Measurements from ENCODE around the gene RASGRF2. TPM values are rescaled to one million over a fixed set of nuclear protein-coding genes. Genes with fewer than 3 reads are reported as not detected.
"Not testable (repeated sequence)": the region's sequence is repeated elsewhere in the genome, so short reads cannot be mapped to it uniquely, and the experiment has no call there.

The RASGRF2 gene
- total RNA-seq, 2 donors from 2014 or later, result 6.9 to 13.9 TPM

GRCh38 chr5:81252904-81253303, 292.7 kb downstream of the RASGRF2 start:
- no peak for ATAC-seq (ENCODE audit: insufficient number of reproducible peaks, low FRiP score, low read depth)
- no peak overlapping the region for H3K27ac ChIP-seq

DNA sequence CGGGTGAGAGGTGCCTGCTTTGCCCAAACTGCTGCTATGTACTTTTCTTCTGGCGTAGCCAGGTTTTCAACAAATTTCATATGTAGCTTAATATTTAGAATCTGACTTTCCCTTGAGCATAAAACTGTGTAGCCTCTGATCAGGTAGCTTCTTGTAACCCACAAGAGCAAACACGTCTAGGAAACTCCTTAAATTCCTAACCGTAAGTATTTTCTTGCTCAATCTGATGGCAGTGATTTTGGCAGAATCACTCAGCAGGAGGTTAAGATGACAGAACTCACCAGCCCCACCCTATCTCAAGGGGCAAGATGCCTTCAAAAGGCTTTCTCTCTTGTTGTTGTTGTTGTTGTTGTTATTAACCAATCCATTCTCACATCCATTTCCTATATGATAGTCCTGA, 293.7 kb downstream of the RASGRF2 start:
- TF ChIP-seq, protein P1, sequence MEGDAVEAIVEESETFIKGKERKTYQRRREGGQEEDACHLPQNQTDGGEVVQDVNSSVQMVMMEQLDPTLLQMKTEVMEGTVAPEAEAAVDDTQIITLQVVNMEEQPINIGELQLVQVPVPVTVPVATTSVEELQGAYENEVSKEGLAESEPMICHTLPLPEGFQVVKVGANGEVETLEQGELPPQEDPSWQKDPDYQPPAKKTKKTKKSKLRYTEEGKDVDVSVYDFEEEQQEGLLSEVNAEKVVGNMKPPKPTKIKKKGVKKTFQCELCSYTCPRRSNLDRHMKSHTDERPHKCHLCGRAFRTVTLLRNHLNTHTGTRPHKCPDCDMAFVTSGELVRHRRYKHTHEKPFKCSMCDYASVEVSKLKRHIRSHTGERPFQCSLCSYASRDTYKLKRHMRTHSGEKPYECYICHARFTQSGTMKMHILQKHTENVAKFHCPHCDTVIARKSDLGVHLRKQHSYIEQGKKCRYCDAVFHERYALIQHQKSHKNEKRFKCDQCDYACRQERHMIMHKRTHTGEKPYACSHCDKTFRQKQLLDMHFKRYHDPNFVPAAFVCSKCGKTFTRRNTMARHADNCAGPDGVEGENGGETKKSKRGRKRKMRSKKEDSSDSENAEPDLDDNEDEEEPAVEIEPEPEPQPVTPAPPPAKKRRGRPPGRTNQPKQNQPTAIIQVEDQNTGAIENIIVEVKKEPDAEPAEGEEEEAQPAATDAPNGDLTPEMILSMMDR (IDR thresholded peaks at IDR 0.05), result no peak
- no peaks in the 10 kb centered on the region for H3K27me3 ChIP-seq (replicated peaks; ENCODE audit: insufficient read depth)
- ATAC-seq (ENCODE audit: insufficient number of reproducible peaks, low FRiP score, low read depth), result no peak
- H3K9me3 ChIP-seq, result no peaks in the 10 kb centered on the region
- no peak overlapping the region for H3K27ac ChIP-seq
- no peaks in the 10 kb centered on the region for H3K4me1 ChIP-seq (ENCODE audit: control insufficient read depth in 1 of 2, low read depth in 2 of 2)
- H3K36me3 ChIP-seq, result peaks cover 34% of the 10 kb centered on the region
- no peak overlapping the region for H3K4me3 ChIP-seq
- DNase-seq (ENCODE audit: low spot score), result no peak

More at GRCh38 chr5:81252904-81253303, 292.7 kb downstream of the RASGRF2 start:
- Histone ChIP-seq H3K36me3 (peaks cover 26% of the 10 kb centered on the region), H3K4me3 (no peak overlapping the region), H3K27me3 (replicated peaks; ENCODE audit: insufficient read depth) (no peaks in the 10 kb centered on the region), H3K4me1 (ENCODE audit: control insufficient read depth in 1 of 2, low read depth in 2 of 2) (peaks cover 0 to 5% of the 10 kb centered on the region in 2 donors), H3K9me3 (no peaks in the 10 kb centered on the region)
- DNase-seq (ENCODE audit: low spot score), result no peak
- TF ChIP-seq, protein P1 (IDR thresholded peaks at IDR 0.05), result no peak

- Histone ChIP-seq H3K36me3 (peaks cover 45% of the 10 kb centered on the region), H3K4me1 (ENCODE audit: control insufficient read depth in 1 of 2, low read depth in 2 of 2) (no peaks in the 10 kb centered on the region), H3K9me3 (peaks cover 5% of the 10 kb centered on the region), H3K27me3 (replicated peaks; ENCODE audit: insufficient read depth) (no peaks in the 10 kb centered on the region), H3K4me3 (no peak overlapping the region), H3K27ac (no peak overlapping the region)
- ATAC-seq (ENCODE audit: insufficient number of reproducible peaks, low FRiP score, low read depth) (no peak), DNase-seq (ENCODE audit: low spot score) (no peak)
- TF ChIP-seq, protein P1 (IDR thresholded peaks at IDR 0.05), result no peak
Measured at GRCh38 chr5:81254886-81255559, 294.9 kb downstream of the RASGRF2 start.

DNA sequence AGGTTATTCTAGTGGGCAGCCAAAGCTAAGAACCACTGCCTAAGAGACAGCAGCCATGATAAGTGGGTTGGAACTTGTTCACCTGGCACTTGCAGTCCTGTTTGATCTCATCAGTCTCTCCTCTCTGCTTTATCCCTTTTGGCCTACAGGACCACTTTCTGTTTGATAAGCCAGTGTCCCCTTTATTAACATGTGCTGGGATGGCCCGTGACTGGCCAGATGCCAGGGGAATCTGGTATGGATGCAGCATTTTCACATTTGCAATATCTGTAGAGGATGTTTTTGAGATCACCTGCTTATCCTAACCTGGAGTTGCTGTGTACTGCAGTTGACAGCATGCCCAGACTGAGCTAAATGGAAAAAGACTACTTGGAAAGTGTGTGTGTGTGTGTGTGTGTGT, 296.6 kb downstream of the RASGRF2 start:
- Histone ChIP-seq H3K4me3 (no peak overlapping the region), H3K36me3 (peaks cover 47% of the 10 kb centered on the region), H3K27ac (no peak overlapping the region), H3K27me3 (replicated peaks; ENCODE audit: insufficient read depth) (no peaks in the 10 kb centered on the region), H3K9me3 (peaks cover 5% of the 10 kb centered on the region), H3K4me1 (ENCODE audit: control insufficient read depth in 1 of 2, low read depth in 2 of 2) (no peaks in the 10 kb centered on the region)
- TF ChIP-seq, protein P1 (IDR thresholded peaks at IDR 0.05), result no peak
- ATAC-seq (ENCODE audit: insufficient number of reproducible peaks, low FRiP score, low read depth) (no peak), DNase-seq (ENCODE audit: low spot score) (no peak)

DNA sequence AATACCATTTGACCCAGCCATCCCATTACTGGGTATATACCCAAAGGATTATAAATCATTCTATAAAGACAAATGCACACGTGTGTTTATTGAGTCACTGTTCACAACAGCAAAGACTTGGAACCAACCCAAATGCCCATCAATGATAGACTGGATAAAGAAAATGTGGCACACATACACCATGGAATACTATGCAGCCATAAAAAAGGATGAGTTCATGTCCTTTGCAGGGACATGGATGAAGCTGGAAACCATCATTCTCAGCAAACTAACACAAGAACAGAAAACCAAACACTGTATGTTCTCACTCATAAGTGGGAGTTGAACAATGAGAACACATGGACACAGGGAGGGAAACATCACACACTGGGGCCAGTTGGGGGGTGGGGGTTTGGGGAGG, 302.6 kb downstream of the RASGRF2 start:
- not testable (repeated sequence) for ATAC-seq (ENCODE audit: insufficient number of reproducible peaks, low FRiP score, low read depth); DNase-seq (ENCODE audit: low spot score); H3K27me3 ChIP-seq (replicated peaks; ENCODE audit: insufficient read depth); H3K4me1 ChIP-seq (ENCODE audit: control insufficient read depth in 1 of 2, low read depth in 2 of 2); H3K27ac ChIP-seq; H3K4me3 ChIP-seq; H3K9me3 ChIP-seq
- H3K36me3 ChIP-seq, result peaks cover 29% of the 10 kb centered on the region

DNA sequence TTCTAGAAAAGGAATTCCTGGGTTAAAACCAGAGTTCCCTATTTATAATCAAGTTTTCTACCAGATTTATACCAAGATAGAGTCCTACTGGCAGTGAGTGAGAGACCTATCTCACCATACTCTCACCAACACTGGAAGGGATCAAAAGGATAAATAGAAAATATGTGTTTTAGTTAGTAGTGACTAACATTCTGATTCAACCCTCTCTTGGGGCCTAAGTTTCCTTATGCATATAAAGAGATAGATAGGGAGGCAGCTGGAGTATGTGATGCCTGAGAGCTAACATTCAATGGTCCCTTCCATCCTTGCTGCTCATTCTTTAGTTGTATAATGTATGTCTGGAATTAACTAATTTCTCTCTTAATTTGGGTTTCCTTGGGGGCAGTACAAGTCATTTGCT, 304.9 kb downstream of the RASGRF2 start:
- Histone ChIP-seq H3K27me3 (replicated peaks; ENCODE audit: insufficient read depth) (no peaks in the 10 kb centered on the region), H3K36me3 (peaks cover 13% of the 10 kb centered on the region), H3K9me3 (no peaks in the 10 kb centered on the region), H3K4me1 (ENCODE audit: control insufficient read depth in 1 of 2, low read depth in 2 of 2) (no peaks in the 10 kb centered on the region), H3K27ac (no peak overlapping the region), H3K4me3 (no peak overlapping the region)
- ATAC-seq (ENCODE audit: insufficient number of reproducible peaks, low FRiP score, low read depth) (no peak), DNase-seq (ENCODE audit: low spot score) (no peak)
- TF ChIP-seq, protein P1 (IDR thresholded peaks at IDR 0.05), result no peak
